Nephron (organoid): Measurements from ENCODE around the gene THAP8.

ENCODE experiments used
- H3K27ac Mint-ChIP-seq, 3 experiments: 2 replicates each; pipeline ENCODE4 v1.8.0; 2020; ENCODE audit warnings: mixed read lengths in 3 of 3, mild to moderate bottlenecking in 2 of 3, moderate library complexity in 1 of 3
- H3K27me3 Mint-ChIP-seq: 2 replicates; pipeline ENCODE4 v1.8.0; 2021; ENCODE audit warnings: low read depth, mild to moderate bottlenecking, moderate library complexity, mixed read lengths
- H3K36me3 Mint-ChIP-seq: 2 replicates; pipeline ENCODE4 v1.8.0; 2020; ENCODE audit warnings: low read depth, mixed read lengths
- H3K4me1 Mint-ChIP-seq: 2 replicates; pipeline ENCODE4 v1.8.0; 2020; ENCODE audit warnings: mixed read lengths
- H3K4me3 Mint-ChIP-seq, 3 experiments: 2 replicates each; pipeline ENCODE4 v1.8.0; 2020; ENCODE audit warnings: mild to moderate bottlenecking in 3 of 3, mixed read lengths in 3 of 3, moderate library complexity in 2 of 3
- H3K9me3 Mint-ChIP-seq: 2 replicates; pipeline ENCODE4 v1.8.0; 2020; ENCODE audit warnings: mixed read lengths
- CTCF ChIP-seq, 3 experiments: fragments of 200-600 bp; sonication (generic); IDR thresholded peaks; one replicate each; pipeline ENCODE4 v1.5.0; 2021; ENCODE audit warnings: antibody characterized with exemption in 3 of 3; ENCODE audit not compliant: unreplicated experiment in 3 of 3

THAP8 gene

GRCh38 chr19:35990771-35991730, 63.0 kb downstream of the THAP8 start:
- no peaks in the 10 kb centered on the region for H3K36me3 Mint-ChIP-seq
- H3K4me3 Mint-ChIP-seq, result peak overlapping the region in 2 of 3 experiments; percentile 35 to 56
- H3K27ac Mint-ChIP-seq, result peak overlapping the region in 1 of 3 experiments; percentile 27
- no peaks in the 10 kb centered on the region for H3K9me3 Mint-ChIP-seq
- no peak for TF ChIP-seq CTCF (IDR thresholded peaks at IDR 0.05; ENCODE audit: unreplicated experiment in 3 of 3)
- H3K4me1 Mint-ChIP-seq, result peaks cover 9% of the 10 kb centered on the region
- peaks cover 36% of the 10 kb centered on the region for H3K27me3 Mint-ChIP-seq

- no peaks in the 10 kb centered on the region for H3K36me3 Mint-ChIP-seq
- peaks cover 4% of the 10 kb centered on the region for H3K4me1 Mint-ChIP-seq
- no peaks in the 10 kb centered on the region for H3K9me3 Mint-ChIP-seq
These were observed 63.9 kb downstream of the THAP8 start for GRCh38 chr19:35990156-35990555.

GRCh38 chr19:35988824-35989223, 65.3 kb downstream of the THAP8 start:
- no peaks in the 10 kb centered on the region for H3K9me3 Mint-ChIP-seq
- H3K27me3 Mint-ChIP-seq, result peaks cover 59% of the 10 kb centered on the region
- H3K36me3 Mint-ChIP-seq, result no peaks in the 10 kb centered on the region
- no peaks in the 10 kb centered on the region for H3K4me1 Mint-ChIP-seq
- no peak overlapping the region for H3K27ac Mint-ChIP-seq
- no peak for TF ChIP-seq CTCF (IDR thresholded peaks at IDR 0.05; ENCODE audit: unreplicated experiment in 3 of 3)
- no peak overlapping the region for H3K4me3 Mint-ChIP-seq

More at GRCh38 chr19:35990156-35990555, 63.9 kb downstream of the THAP8 start:
- no peak overlapping the region for H3K27ac Mint-ChIP-seq
- H3K27me3 Mint-ChIP-seq, result peaks cover 45% of the 10 kb centered on the region
- peak overlapping the region in 1 of 3 experiments; percentile 56 for H3K4me3 Mint-ChIP-seq
- TF ChIP-seq CTCF (IDR thresholded peaks at IDR 0.05; ENCODE audit: unreplicated experiment in 3 of 3), result no peak

- Mint-ChIP-seq H3K36me3 (no peaks in the 10 kb centered on the region), H3K4me3 (peak overlapping the region in 2 of 3 experiments; percentile 44 to 57), H3K9me3 (no peaks in the 10 kb centered on the region), H3K27me3 (peaks cover 69% of the 10 kb centered on the region), H3K4me1 (no peaks in the 10 kb centered on the region), H3K27ac (no peak overlapping the region)
- no peak for TF ChIP-seq CTCF (IDR thresholded peaks at IDR 0.05; ENCODE audit: unreplicated experiment in 3 of 3)
These were observed 66.6 kb downstream of the THAP8 start for GRCh38 chr19:35987571-35987896.

GRCh38 chr19:35986664-35987570, 67.2 kb downstream of the THAP8 start:
- Mint-ChIP-seq H3K36me3 (no peaks in the 10 kb centered on the region), H3K4me3 (peak overlapping the region; percentile 76 to 83 (median 82)), H3K4me1 (no peaks in the 10 kb centered on the region), H3K27me3 (peaks cover 75% of the 10 kb centered on the region), H3K9me3 (no peaks in the 10 kb centered on the region), H3K27ac (no peak overlapping the region)
- TF ChIP-seq CTCF (IDR thresholded peaks at IDR 0.05; ENCODE audit: unreplicated experiment in 3 of 3), result no peak
